CD1c-positive myeloid dendritic cell (primary cell): ENCODE data around the gene SNRK.
A peak's percentile ranks its signal among the peaks of the same experiment; 100 is the strongest.

ENCODE experiments used
- DNase-seq: peaks from one replicate; pipeline ENCODE4 v3.0.0-alpha.2; 2016; ENCODE audit errors: extremely low spot score

SNRK gene

GRCh38 chr3:43273416-43273815 is 12.9 kb upstream of the SNRK start:
- no peak for DNase-seq

- no peak for DNase-seq
Measured at GRCh38 chr3:43279082-43279481, 7.3 kb upstream of the SNRK start.

GRCh38 chr3:43279532-43279931 is 6.8 kb upstream of the SNRK start:
- DNase-seq: no peak

GRCh38 chr3:43281020-43281419 is 5.3 kb upstream of the SNRK start:
- DNase-seq: no peak

- DNase-seq: no peak
Measured at GRCh38 chr3:43284171-43284570, 2.2 kb upstream of the SNRK start.

GRCh38 chr3:43285644-43286043 is 696 bp upstream of the SNRK start:
- no peak for DNase-seq

GRCh38 chr3:43286841-43287499 is 630 bp downstream of the SNRK start:
- DNase-seq: peak; percentile 51

GRCh38 chr3:43287500-43287873 is 1.1 kb downstream of the SNRK start:
- DNase-seq: peak; percentile 38

- DNase-seq: peak; percentile 49
Measured at GRCh38 chr3:43288366-43288765, 2.0 kb downstream of the SNRK start.

- no peak for DNase-seq
Measured at GRCh38 chr3:43288850-43289249, 2.5 kb downstream of the SNRK start.

GRCh38 chr3:43289401-43289800 is 3.1 kb downstream of the SNRK start:
- DNase-seq: no peak

- no peak for DNase-seq
Measured at GRCh38 chr3:43289841-43290470, 3.6 kb downstream of the SNRK start.

GRCh38 chr3:43290956-43291355 is 4.6 kb downstream of the SNRK start:
- peak; percentile 43 for DNase-seq

GRCh38 chr3:43291546-43291945 is 5.2 kb downstream of the SNRK start:
- DNase-seq: no peak

GRCh38 chr3:43294975-43295374 is 8.6 kb downstream of the SNRK start:
- no peak for DNase-seq

GRCh38 chr3:43296565-43296964 is 10.2 kb downstream of the SNRK start:
- DNase-seq: peak; percentile 85

- no peak for DNase-seq
Measured at GRCh38 chr3:43298292-43298691, 12.0 kb downstream of the SNRK start.

GRCh38 chr3:43298761-43299160 is 12.4 kb downstream of the SNRK start:
- no peak for DNase-seq

GRCh38 chr3:43302116-43302880 is 16.0 kb downstream of the SNRK start:
- DNase-seq: no peak

- no peak for DNase-seq
Measured at GRCh38 chr3:43304126-43304525, 17.8 kb downstream of the SNRK start.

- no peak for DNase-seq
Measured at GRCh38 chr3:43307226-43307625, 20.9 kb downstream of the SNRK start.

- DNase-seq: no peak
Measured at GRCh38 chr3:43307649-43308048, 21.3 kb downstream of the SNRK start.
